ENCODE results near the gene TMEM168.

GRCh38 chr7:112757337-112757736 lies 32.9 kb downstream of the TMEM168 start:
- TF ChIP-seq ZNF274 (IDR thresholded peaks at IDR 0.05; ENCODE audit: low read length) (no peak), ZNF274 (tag by site-specific recombination; IDR thresholded peaks at IDR 0.05; ENCODE audit: borderline replicate concordance) (no peak), ZNF391 (tag by site-specific recombination; IDR thresholded peaks at IDR 0.05; ENCODE audit: borderline replicate concordance, low read depth) (no peak), ZNF223 (tag by site-specific recombination; IDR thresholded peaks at IDR 0.05) (no peak)
- TF ChIP-seq, protein P1, sequence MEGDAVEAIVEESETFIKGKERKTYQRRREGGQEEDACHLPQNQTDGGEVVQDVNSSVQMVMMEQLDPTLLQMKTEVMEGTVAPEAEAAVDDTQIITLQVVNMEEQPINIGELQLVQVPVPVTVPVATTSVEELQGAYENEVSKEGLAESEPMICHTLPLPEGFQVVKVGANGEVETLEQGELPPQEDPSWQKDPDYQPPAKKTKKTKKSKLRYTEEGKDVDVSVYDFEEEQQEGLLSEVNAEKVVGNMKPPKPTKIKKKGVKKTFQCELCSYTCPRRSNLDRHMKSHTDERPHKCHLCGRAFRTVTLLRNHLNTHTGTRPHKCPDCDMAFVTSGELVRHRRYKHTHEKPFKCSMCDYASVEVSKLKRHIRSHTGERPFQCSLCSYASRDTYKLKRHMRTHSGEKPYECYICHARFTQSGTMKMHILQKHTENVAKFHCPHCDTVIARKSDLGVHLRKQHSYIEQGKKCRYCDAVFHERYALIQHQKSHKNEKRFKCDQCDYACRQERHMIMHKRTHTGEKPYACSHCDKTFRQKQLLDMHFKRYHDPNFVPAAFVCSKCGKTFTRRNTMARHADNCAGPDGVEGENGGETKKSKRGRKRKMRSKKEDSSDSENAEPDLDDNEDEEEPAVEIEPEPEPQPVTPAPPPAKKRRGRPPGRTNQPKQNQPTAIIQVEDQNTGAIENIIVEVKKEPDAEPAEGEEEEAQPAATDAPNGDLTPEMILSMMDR (tag by site-specific recombination; IDR thresholded peaks at IDR 0.05), result no peak
